ENCODE data around the gene SLC6A11. TPM values are rescaled to one million over a fixed set of nuclear protein-coding genes. Genes with fewer than 3 reads are reported as not detected.

The SLC6A11 gene
- total and polyA plus RNA-seq, 2 of the 8 experiments (the other 6 are each of a cell fraction or from before 2014, with no cell fraction given), result 0.78 to 1.5 TPM

- 61% methylated on average over 8 of the region's 8 CpGs; no CpG with 5 or more reads in 1 of the 2 experiments for WGBS, 2 experiments (ENCODE audit: extremely low coverage in 1 of 2, insufficient coverage in 1 of 2, insufficient read length in 1 of 2, insufficient replicate concordance in 2 of 2, low coverage in 1 of 2, low lambda C conversion rate in 2 of 2, missing lambda C conversion rate in 1 of 2)
- H3K56ac ChIP-seq (replicated peaks; ENCODE audit: insufficient read length, low read depth, low read length), result no peak overlapping the region
Observed at GRCh38 chr3:10855871-10856662, 40.0 kb downstream of the SLC6A11 start.

More at GRCh38 chr3:10855871-10856662, 40.0 kb downstream of the SLC6A11 start:
- H3K4me1 ChIP-seq (replicated peaks in 1 of 4; ENCODE audit: control insufficient read depth in 3 of 4, insufficient read depth in 4 of 4, low read length in 3 of 4), result no peaks in the 10 kb centered on the region
- no peak overlapping the region for H2AFZ ChIP-seq (ENCODE audit: low read length)
- ChIA-PET POLR2A (ENCODE audit: partially characterized antibody) (no interaction called here), CTCF (ENCODE audit: partially characterized antibody) (interaction anchor here (0.7 to 6.3 kb wide), 25 partner anchors 9 to 185 kb away, joined by 3 to 61 read pairs (median 5); no protein-coding TSS in a partner anchor)
- H3K79me2 ChIP-seq (ENCODE audit: control insufficient read depth in 1 of 2, insufficient read depth in 2 of 2, low read length in 2 of 2), result no peaks in the 10 kb centered on the region
- H3K4me2 ChIP-seq (ENCODE audit: insufficient read depth in 1 of 2, low read depth in 2 of 2, low read length in 2 of 2), result no peak overlapping the region
- no peaks in the 10 kb centered on the region for H3K36me3 ChIP-seq (ENCODE audit: control insufficient read depth in 2 of 4, insufficient read depth in 4 of 4, low read length in 3 of 4)
- no peak overlapping the region for H3K14ac ChIP-seq (ENCODE audit: insufficient read length)
- H3K27ac ChIP-seq (ENCODE audit: low read depth, low read length), result no peak overlapping the region
- H4K20me1 ChIP-seq (replicated peaks in 1 of 2; ENCODE audit: control insufficient read depth in 1 of 2, insufficient read depth in 2 of 2, low read length in 2 of 2), result no peaks in the 10 kb centered on the region
- H4K8ac ChIP-seq (ENCODE audit: extremely low read depth, insufficient read depth, low read length), result no peak overlapping the region
- peaks cover 3% of the 10 kb centered on the region; the same call in 1 of the 2 replicates for H3K23me2 ChIP-seq (ENCODE audit: low read depth, low read length)
- peaks cover 0 to 3% (median 0%) of the 10 kb centered on the region in 4 experiments; a peak in 1 of 7 replicates for H3K27me3 ChIP-seq (replicated peaks in 1 of 4; ENCODE audit: control insufficient read depth in 3 of 4, extremely low read depth in 1 of 4, insufficient read depth in 3 of 4, low read length in 3 of 4)
- H3K4me3 ChIP-seq (ENCODE audit: extremely low read depth in 1 of 4, insufficient read depth in 2 of 4, low read depth in 3 of 4, low read length in 4 of 4), result no peak overlapping the region
- H3K79me1 ChIP-seq (ENCODE audit: low read depth, low read length), result no peaks in the 10 kb centered on the region
- DNase-seq (ENCODE audit: low read depth in 1 of 2, low spot score in 2 of 2) (peak in 1 of 2 experiments; percentile 52), FAIRE-seq (no peak)
- H2AK5ac ChIP-seq (ENCODE audit: low read depth, low read length), result no peak overlapping the region
- H2BK20ac ChIP-seq (ENCODE audit: low read length), result no peak overlapping the region
- no peak overlapping the region for H4K91ac ChIP-seq (replicated peaks; ENCODE audit: insufficient read length, low read length)
- H4K5ac ChIP-seq (ENCODE audit: insufficient read length, low read depth, low read length), result no peak overlapping the region
- no peak overlapping the region for H2BK5ac ChIP-seq (ENCODE audit: low read depth, low read length)
- no peak overlapping the region for H2BK15ac ChIP-seq (ENCODE audit: low read length)
- H3K23ac ChIP-seq (ENCODE audit: insufficient read length), result no peak overlapping the region
- no peak overlapping the region for H3K4ac ChIP-seq (replicated peaks; ENCODE audit: insufficient read length, low read depth, low read length)
- TF ChIP-seq JUN (IDR thresholded peaks at IDR 0.05; ENCODE audit: low read depth, low read length), result no peak
- TF ChIP-seq ZNF274 (IDR thresholded peaks at IDR 0.05; ENCODE audit: borderline replicate concordance, extremely low read depth, low read length), result no peak
- TF ChIP-seq RAD21 (IDR thresholded peaks at IDR 0.05 in 1 of 2, conservative IDR thresholded peaks at IDR 0.05 in 1 of 2; ENCODE audit: low read depth in 2 of 2, low read length in 2 of 2), result peak; percentile 29 to 35
- TF ChIP-seq POLR2A (IDR thresholded peaks at IDR 0.05; ENCODE audit: control extremely low read depth in 1 of 2, low read depth in 2 of 2, low read length in 2 of 2), result no peak
- TF ChIP-seq GABPA (IDR thresholded peaks at IDR 0.05; ENCODE audit: borderline replicate concordance, insufficient read depth, low read length), result no peak
- no peak for TF ChIP-seq SP1 (IDR thresholded peaks at IDR 0.05; ENCODE audit: low read depth, low read length)
- TF ChIP-seq CHD2 (IDR thresholded peaks at IDR 0.05; ENCODE audit: low read length), result no peak
- peak; percentile 43 to 76 (median 65); a peak in 3 of 4 replicates for TF ChIP-seq CTCF (IDR thresholded peaks at IDR 0.05; ENCODE audit: control extremely low read depth in 1 of 3, insufficient read depth in 1 of 3, low read depth in 1 of 3, low read length in 3 of 3)
- TF ChIP-seq TCF12 (IDR thresholded peaks at IDR 0.05; ENCODE audit: low read depth, low read length), result no peak
- no peak overlapping the region for H2BK120ac ChIP-seq (replicated peaks; ENCODE audit: low read depth, low read length)
- no peak overlapping the region for H2BK12ac ChIP-seq (ENCODE audit: low read depth, low read length)
- H3K9ac ChIP-seq (replicated peaks in 1 of 4; ENCODE audit: extremely low read depth in 1 of 4, low read depth in 3 of 4, low read length in 3 of 4), result no peak overlapping the region
- no peak overlapping the region for H3K18ac ChIP-seq (ENCODE audit: extremely low read depth, low read length)
- 0 out of 4 replicates have a peak, but pooled peaks cover 0 to 4% of the 10 kb centered on the region in 2 experiments for H3K9me3 ChIP-seq (ENCODE audit: insufficient read depth in 2 of 2, low read depth in 1 of 2, low read length in 1 of 2)

Measured in H1 (cell line).